H1 (cell line): Measurements from ENCODE around the gene RAB4B. TPM values are rescaled to one million over a fixed set of nuclear protein-coding genes. Genes with fewer than 3 reads are reported as not detected.

Source experiments
- CHD2 ChIP-seq: IDR thresholded peaks from 2 replicates; pipeline ENCODE4 v1.6.1; 2012; ENCODE audit warnings: low read length, improper control_type of control experiment
- POLR2A ChIP-seq, 2 experiments: IDR thresholded peaks; 1 replicate in 1 of 2; 2 replicates in 1 of 2; pipeline ENCODE4 v1.6.1; 2011; ENCODE audit warnings: low read depth in 2 of 2, low read length in 2 of 2, mild to moderate bottlenecking in 2 of 2; ENCODE audit errors: control extremely low read depth in 1 of 2
- TCF12 ChIP-seq: IDR thresholded peaks from 2 replicates; pipeline ENCODE4 v1.6.1; 2011; ENCODE audit warnings: low read depth, mild to moderate bottlenecking, low read length
- polyA plus RNA-seq, 7 experiments: library from polyadenylated mRNA; depleted of rRNA in 3 of 7; stranded (reverse) in 5 of 7; unstranded in 2 of 7; fragments of >200 nt in 5 of 7; fragments of 200-250 nt in 2 of 7; gene quantifications; 1 replicate in 5 of 7; 2 replicates in 1 of 7; 4 replicates in 1 of 7; pipeline versions ENCODE4 v1.2.1 to v1.2.3, GENCODE V29; 2011 to 2013; ENCODE audit warnings: missing spikeins in 2 of 7, mixed read lengths in 2 of 7
- total RNA-seq: library from RNA; stranded (reverse); fragmentation: NEBNext Ultra II Directional; extraction: Animal tissue kit (Norgen Biotek cat#: 25700); gene quantifications from 2 replicates; pipeline ENCODE4 v1.2.1, GENCODE V29; 2021
- TF ChIP-seq, protein P1 (sequence below): fragments of 300-600 bp; sonication (generic); IDR thresholded peaks from 2 replicates; pipeline ENCODE4 v1.7.1; 2012; ENCODE audit warnings: low read length, moderate library complexity, mild to moderate bottlenecking, inconsistent platforms; ENCODE audit not compliant: insufficient replicate concordance
- TF ChIP-seq, protein P2 (sequence below), 3 experiments: IDR thresholded peaks; 1 replicate in 2 of 3; 2 replicates in 1 of 3; pipeline versions ENCODE4 v1.5.1 to v1.6.1; 2011; ENCODE audit warnings: low read length in 3 of 3, mild to moderate bottlenecking in 3 of 3, inconsistent platforms in 2 of 3, low read depth in 1 of 3, moderate library complexity in 1 of 3; ENCODE audit not compliant: insufficient read depth in 1 of 3; ENCODE audit errors: control extremely low read depth in 1 of 3

RAB4B gene
- total and polyA plus RNA-seq, 2 of the 8 experiments (the other 6 are each of a cell fraction or from before 2014, with no cell fraction given), result 15.9 to 28.6 TPM

DNA sequence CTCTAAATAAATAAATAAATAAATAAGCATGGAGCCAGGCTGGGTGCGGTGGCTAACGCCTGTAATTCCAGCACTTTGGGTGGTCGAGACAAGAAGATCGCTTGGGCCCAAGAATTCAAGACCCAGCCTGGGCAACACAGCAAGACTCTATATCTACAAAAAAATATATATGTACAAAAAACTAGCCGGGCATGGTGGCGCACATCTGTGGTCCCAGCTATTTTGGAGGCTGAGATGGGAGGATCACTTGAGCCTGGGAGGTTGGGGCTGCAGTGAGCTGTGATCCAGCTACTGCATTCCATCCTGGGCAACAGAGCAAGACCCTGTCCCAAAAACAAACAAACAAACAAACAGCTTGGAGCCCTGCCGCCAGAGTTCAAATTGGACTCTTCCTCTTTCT is 30.5 kb upstream of the RAB4B start (continued):
- TF ChIP-seq, protein P1, sequence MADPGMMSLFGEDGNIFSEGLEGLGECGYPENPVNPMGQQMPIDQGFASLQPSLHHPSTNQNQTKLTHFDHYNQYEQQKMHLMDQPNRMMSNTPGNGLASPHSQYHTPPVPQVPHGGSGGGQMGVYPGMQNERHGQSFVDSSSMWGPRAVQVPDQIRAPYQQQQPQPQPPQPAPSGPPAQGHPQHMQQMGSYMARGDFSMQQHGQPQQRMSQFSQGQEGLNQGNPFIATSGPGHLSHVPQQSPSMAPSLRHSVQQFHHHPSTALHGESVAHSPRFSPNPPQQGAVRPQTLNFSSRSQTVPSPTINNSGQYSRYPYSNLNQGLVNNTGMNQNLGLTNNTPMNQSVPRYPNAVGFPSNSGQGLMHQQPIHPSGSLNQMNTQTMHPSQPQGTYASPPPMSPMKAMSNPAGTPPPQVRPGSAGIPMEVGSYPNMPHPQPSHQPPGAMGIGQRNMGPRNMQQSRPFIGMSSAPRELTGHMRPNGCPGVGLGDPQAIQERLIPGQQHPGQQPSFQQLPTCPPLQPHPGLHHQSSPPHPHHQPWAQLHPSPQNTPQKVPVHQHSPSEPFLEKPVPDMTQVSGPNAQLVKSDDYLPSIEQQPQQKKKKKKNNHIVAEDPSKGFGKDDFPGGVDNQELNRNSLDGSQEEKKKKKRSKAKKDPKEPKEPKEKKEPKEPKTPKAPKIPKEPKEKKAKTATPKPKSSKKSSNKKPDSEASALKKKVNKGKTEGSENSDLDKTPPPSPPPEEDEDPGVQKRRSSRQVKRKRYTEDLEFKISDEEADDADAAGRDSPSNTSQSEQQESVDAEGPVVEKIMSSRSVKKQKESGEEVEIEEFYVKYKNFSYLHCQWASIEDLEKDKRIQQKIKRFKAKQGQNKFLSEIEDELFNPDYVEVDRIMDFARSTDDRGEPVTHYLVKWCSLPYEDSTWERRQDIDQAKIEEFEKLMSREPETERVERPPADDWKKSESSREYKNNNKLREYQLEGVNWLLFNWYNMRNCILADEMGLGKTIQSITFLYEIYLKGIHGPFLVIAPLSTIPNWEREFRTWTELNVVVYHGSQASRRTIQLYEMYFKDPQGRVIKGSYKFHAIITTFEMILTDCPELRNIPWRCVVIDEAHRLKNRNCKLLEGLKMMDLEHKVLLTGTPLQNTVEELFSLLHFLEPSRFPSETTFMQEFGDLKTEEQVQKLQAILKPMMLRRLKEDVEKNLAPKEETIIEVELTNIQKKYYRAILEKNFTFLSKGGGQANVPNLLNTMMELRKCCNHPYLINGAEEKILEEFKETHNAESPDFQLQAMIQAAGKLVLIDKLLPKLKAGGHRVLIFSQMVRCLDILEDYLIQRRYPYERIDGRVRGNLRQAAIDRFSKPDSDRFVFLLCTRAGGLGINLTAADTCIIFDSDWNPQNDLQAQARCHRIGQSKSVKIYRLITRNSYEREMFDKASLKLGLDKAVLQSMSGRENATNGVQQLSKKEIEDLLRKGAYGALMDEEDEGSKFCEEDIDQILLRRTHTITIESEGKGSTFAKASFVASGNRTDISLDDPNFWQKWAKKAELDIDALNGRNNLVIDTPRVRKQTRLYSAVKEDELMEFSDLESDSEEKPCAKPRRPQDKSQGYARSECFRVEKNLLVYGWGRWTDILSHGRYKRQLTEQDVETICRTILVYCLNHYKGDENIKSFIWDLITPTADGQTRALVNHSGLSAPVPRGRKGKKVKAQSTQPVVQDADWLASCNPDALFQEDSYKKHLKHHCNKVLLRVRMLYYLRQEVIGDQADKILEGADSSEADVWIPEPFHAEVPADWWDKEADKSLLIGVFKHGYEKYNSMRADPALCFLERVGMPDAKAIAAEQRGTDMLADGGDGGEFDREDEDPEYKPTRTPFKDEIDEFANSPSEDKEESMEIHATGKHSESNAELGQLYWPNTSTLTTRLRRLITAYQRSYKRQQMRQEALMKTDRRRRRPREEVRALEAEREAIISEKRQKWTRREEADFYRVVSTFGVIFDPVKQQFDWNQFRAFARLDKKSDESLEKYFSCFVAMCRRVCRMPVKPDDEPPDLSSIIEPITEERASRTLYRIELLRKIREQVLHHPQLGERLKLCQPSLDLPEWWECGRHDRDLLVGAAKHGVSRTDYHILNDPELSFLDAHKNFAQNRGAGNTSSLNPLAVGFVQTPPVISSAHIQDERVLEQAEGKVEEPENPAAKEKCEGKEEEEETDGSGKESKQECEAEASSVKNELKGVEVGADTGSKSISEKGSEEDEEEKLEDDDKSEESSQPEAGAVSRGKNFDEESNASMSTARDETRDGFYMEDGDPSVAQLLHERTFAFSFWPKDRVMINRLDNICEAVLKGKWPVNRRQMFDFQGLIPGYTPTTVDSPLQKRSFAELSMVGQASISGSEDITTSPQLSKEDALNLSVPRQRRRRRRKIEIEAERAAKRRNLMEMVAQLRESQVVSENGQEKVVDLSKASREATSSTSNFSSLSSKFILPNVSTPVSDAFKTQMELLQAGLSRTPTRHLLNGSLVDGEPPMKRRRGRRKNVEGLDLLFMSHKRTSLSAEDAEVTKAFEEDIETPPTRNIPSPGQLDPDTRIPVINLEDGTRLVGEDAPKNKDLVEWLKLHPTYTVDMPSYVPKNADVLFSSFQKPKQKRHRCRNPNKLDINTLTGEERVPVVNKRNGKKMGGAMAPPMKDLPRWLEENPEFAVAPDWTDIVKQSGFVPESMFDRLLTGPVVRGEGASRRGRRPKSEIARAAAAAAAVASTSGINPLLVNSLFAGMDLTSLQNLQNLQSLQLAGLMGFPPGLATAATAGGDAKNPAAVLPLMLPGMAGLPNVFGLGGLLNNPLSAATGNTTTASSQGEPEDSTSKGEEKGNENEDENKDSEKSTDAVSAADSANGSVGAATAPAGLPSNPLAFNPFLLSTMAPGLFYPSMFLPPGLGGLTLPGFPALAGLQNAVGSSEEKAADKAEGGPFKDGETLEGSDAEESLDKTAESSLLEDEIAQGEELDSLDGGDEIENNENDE, result no peak
- TF ChIP-seq, protein P2, sequence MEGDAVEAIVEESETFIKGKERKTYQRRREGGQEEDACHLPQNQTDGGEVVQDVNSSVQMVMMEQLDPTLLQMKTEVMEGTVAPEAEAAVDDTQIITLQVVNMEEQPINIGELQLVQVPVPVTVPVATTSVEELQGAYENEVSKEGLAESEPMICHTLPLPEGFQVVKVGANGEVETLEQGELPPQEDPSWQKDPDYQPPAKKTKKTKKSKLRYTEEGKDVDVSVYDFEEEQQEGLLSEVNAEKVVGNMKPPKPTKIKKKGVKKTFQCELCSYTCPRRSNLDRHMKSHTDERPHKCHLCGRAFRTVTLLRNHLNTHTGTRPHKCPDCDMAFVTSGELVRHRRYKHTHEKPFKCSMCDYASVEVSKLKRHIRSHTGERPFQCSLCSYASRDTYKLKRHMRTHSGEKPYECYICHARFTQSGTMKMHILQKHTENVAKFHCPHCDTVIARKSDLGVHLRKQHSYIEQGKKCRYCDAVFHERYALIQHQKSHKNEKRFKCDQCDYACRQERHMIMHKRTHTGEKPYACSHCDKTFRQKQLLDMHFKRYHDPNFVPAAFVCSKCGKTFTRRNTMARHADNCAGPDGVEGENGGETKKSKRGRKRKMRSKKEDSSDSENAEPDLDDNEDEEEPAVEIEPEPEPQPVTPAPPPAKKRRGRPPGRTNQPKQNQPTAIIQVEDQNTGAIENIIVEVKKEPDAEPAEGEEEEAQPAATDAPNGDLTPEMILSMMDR (IDR thresholded peaks at IDR 0.05; ENCODE audit: control extremely low read depth in 1 of 3, insufficient read depth in 1 of 3, low read depth in 1 of 3, low read length in 3 of 3), result no peak
- TF ChIP-seq TCF12 (no peak), CHD2 (no peak), POLR2A (IDR thresholded peaks at IDR 0.05; ENCODE audit: control extremely low read depth in 1 of 2, low read depth in 2 of 2, low read length in 2 of 2) (no peak)
